T-cell (primary cell): ENCODE measurements around the gene FMO2. TPM values are rescaled to one million over a fixed set of nuclear protein-coding genes. Genes with fewer than 3 reads are reported as not detected.

Experiments used
- ATAC-seq, 4 experiments: fragments of 200-7000 bp in 3 of 4; fragments of 150-1000 bp in 1 of 4; cut with Tn5 transposase; replicated peaks in 1 of 4; 1 replicate in 3 of 4; 2 replicates in 1 of 4; pipeline ENCODE4 v1.10.0; 2021; ENCODE audit warnings: moderate library complexity in 3 of 4, mild to moderate bottlenecking in 2 of 4, moderate number of reproducible peaks in 1 of 4
- CTCF ChIA-PET, 2 donors: fragments of 300-600 bp; sonication (Branson Sonifier 250); formaldehyde crosslinking; loops; one replicate each; lab custom pipeline; 2022; ENCODE audit warnings: antibody characterized with exemption in 2 of 2; lab: Charles Lee
- POLR2A ChIA-PET, 2 donors: fragments of 300-600 bp; sonication (Branson Sonifier 250); formaldehyde crosslinking; loops; one replicate each; lab custom pipeline; 2022; ENCODE audit warnings: antibody characterized with exemption in 2 of 2; lab: Charles Lee
- DNase-seq, 35 experiments: peaks; one replicate each; pipeline versions ENCODE4 v3.0.0 to v3.0.0-alpha.2; 2013 to 2023
- H3K27ac ChIP-seq: one replicate; pipeline ENCODE4 v1.5.1; 2013; ENCODE audit warnings: low read length
- H3K27me3 ChIP-seq, 2 experiments: replicated peaks in 1 of 2; 1 replicate in 1 of 2; 2 replicates in 1 of 2; pipeline versions ENCODE4 v1.6.1 to v1.7.0; 2013; ENCODE audit warnings: low read length in 1 of 2, mixed read lengths in 1 of 2; ENCODE audit not compliant: control insufficient read depth in 2 of 2, insufficient read depth in 2 of 2; ENCODE audit errors: extremely low read depth in 1 of 2
- H3K36me3 ChIP-seq, 2 donors: 1 replicate in 1 of 2; 2 replicates in 1 of 2; pipeline versions ENCODE4 v1.6.1 to v1.7.0; 2013; ENCODE audit warnings: low read length in 1 of 2; ENCODE audit not compliant: control insufficient read depth in 2 of 2, insufficient read depth in 1 of 2; ENCODE audit errors: extremely low read depth in 1 of 2
- H3K4me1 ChIP-seq, 2 experiments: 1 replicate in 1 of 2; 2 replicates in 1 of 2; pipeline versions ENCODE4 v1.6.1 to v1.7.0; 2013; ENCODE audit warnings: low read length in 2 of 2, mixed read lengths in 1 of 2; ENCODE audit not compliant: insufficient read depth in 2 of 2, control insufficient read depth in 1 of 2; ENCODE audit errors: extremely low read depth in 1 of 2
- H3K4me3 ChIP-seq, 2 donors: 1 replicate in 1 of 2; 2 replicates in 1 of 2; pipeline versions ENCODE4 v1.5.1 to v1.7.0; 2013; ENCODE audit warnings: mild to moderate bottlenecking in 2 of 2, low read length in 1 of 2, moderate library complexity in 1 of 2; ENCODE audit not compliant: control insufficient read depth in 1 of 2; ENCODE audit errors: extremely low read depth in 1 of 2
- H3K9me3 ChIP-seq: 2 replicates; pipeline ENCODE4 v1.7.0; 2013
- H3K27ac Mint-ChIP-seq, 2 donors: one replicate each; pipeline ENCODE4 v1.8.0; 2020 to 2021; ENCODE audit warnings: mild to moderate bottlenecking in 2 of 2, mixed read lengths in 2 of 2
- H3K27me3 Mint-ChIP-seq, 2 donors: one replicate each; pipeline ENCODE4 v1.8.0; 2021 to 2022; ENCODE audit warnings: mixed read lengths in 2 of 2
- H3K36me3 Mint-ChIP-seq: one replicate; pipeline ENCODE4 v1.8.0; 2021; ENCODE audit warnings: mixed read lengths
- H3K4me1 Mint-ChIP-seq, 3 donors: one replicate each; pipeline ENCODE4 v1.8.0; 2020 to 2022; ENCODE audit warnings: mixed read lengths in 3 of 3, mild to moderate bottlenecking in 1 of 3
- H3K4me3 Mint-ChIP-seq, 3 donors: one replicate each; pipeline ENCODE4 v1.8.0; 2020 to 2022; ENCODE audit warnings: mild to moderate bottlenecking in 3 of 3, mixed read lengths in 3 of 3, moderate library complexity in 3 of 3
- H3K9me3 Mint-ChIP-seq, 3 donors: one replicate each; pipeline ENCODE4 v1.8.0; 2020 to 2022; ENCODE audit warnings: mixed read lengths in 3 of 3
- WGBS: methylation state at CpG from one replicate; pipeline ENCODE4 v1.1.5; 2013; ENCODE audit warnings: missing lambda C conversion rate; ENCODE audit not compliant: insufficient coverage; 5-methylcytosine and 5-hydroxymethylcytosine counted together
- total RNA-seq, 35 experiments: library from RNA in 6 of 35; stranded (reverse) in 6 of 35; fragments of 120-200 nt in 1 of 35; gene quantifications; one replicate each; pipeline versions ENCODE4 v1.2.1 to v1.2.4 and lab custom pipeline; 2013 to 2026

FMO2 gene, protein sequence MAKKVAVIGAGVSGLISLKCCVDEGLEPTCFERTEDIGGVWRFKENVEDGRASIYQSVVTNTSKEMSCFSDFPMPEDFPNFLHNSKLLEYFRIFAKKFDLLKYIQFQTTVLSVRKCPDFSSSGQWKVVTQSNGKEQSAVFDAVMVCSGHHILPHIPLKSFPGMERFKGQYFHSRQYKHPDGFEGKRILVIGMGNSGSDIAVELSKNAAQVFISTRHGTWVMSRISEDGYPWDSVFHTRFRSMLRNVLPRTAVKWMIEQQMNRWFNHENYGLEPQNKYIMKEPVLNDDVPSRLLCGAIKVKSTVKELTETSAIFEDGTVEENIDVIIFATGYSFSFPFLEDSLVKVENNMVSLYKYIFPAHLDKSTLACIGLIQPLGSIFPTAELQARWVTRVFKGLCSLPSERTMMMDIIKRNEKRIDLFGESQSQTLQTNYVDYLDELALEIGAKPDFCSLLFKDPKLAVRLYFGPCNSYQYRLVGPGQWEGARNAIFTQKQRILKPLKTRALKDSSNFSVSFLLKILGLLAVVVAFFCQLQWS
- total RNA-seq, result under 1 TPM in 3 of 5 donors, not detected in 2; 0.38 to 0.82 (median 0.70) TPM
- total RNA-seq (2013), result not detected
- 0 to 0.08 (median 0) reads per million in 29 experiments for total RNA-seq (lab: John Stamatoyannopoulos, UW)

DNA sequence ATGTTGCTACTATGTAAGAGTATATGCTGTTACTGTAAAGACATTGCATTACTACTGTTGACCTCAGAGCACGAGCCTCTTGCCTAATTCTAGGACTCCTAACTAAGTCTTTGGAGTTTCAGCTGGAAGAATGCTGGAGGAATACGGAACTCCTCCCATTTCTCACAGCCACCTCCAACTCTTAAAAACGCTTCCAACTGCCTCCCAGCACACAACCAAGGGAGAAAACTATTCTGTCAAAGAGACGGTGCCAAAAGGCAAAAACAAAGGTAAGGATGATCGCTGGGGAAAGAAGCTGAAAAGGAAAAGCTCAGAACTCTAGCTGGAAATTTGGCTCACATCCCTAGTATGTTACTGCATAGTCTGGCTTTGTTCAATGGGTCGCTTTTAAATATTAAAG, at the start of gene FMO2:
Gene FMO2 (plus strand): TSS at position 210 of the 400 bp plus-strand sequence. CDS start 414 bp downstream, outside the sequence.
- H3K4me1 ChIP-seq, result no peaks in the 10 kb centered on the region
- H3K4me1 Mint-ChIP-seq, result no peaks in the 10 kb centered on the region
- WGBS, result 87% methylated on average over 3 of the region's 6 CpGs

DNA sequence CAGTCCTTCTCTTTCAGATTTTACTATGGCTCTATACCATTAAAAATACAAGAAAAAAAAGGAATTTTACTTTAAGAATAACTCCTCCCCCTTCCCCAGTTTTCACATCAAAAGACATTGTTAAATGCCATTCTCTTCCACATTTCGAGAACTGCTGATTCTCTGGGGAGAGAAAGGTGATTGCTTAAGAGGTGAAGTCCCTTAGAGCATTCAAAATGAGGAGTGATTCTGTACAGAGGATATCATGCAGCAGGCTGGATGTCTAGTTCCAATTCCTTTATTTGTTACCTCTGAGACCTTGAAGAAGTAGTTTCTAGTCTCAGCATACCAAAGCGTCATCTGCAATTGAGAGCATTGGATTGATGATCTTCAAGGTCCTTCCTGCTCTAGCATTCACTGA, 47.5 kb upstream of the FMO2 start:
- Histone ChIP-seq H3K4me1 (no peaks in the 10 kb centered on the region), H3K36me3 (no peaks in the 10 kb centered on the region), H3K27ac (no peak overlapping the region), H3K4me3 (no peak overlapping the region), H3K27me3 (no peaks in the 10 kb centered on the region), H3K9me3 (no peaks in the 10 kb centered on the region)
- no peak for DNase-seq
- H3K36me3 Mint-ChIP-seq, result no peaks in the 10 kb centered on the region
- H3K27me3 Mint-ChIP-seq, result peaks cover 8 to 11% of the 10 kb centered on the region in 2 donors
- ATAC-seq, result no peak
- POLR2A ChIA-PET, result no interaction called here
- no peaks in the 10 kb centered on the region for H3K9me3 Mint-ChIP-seq
- no CpG with 5 or more reads among the region's 2 CpGs for WGBS
- H3K4me3 Mint-ChIP-seq, result no peak overlapping the region
- H3K4me1 Mint-ChIP-seq, result no peaks in the 10 kb centered on the region
- no peak overlapping the region for H3K27ac Mint-ChIP-seq
- CTCF ChIA-PET, result no interaction called here

More for the DNA sequence above, at the start of gene FMO2:
- no peak within 1 kb of the TSS for H3K4me3 Mint-ChIP-seq
- DNase-seq (no peak), ATAC-seq (no peak)
- no peaks in the 10 kb centered on the region for H3K36me3 Mint-ChIP-seq
- Histone ChIP-seq H3K27me3 (no peaks in the 10 kb centered on the region), H3K27ac (no peak within 1 kb of the TSS), H3K4me3 (no peak within 1 kb of the TSS), H3K36me3 (no peaks in the 10 kb centered on the region), H3K9me3 (no peaks in the 10 kb centered on the region)
- H3K27ac Mint-ChIP-seq, result no peak within 1 kb of the TSS
- no peaks in the 10 kb centered on the region for H3K9me3 Mint-ChIP-seq
- H3K27me3 Mint-ChIP-seq, result peaks cover 10 to 11% of the 10 kb centered on the region in 2 donors
- CTCF ChIA-PET, result interaction anchor here in 1 of 2 donors (1.1 kb wide), 1 partner anchor 8 kb away, joined by 3 read pairs; no protein-coding TSS in a partner anchor
- POLR2A ChIA-PET, result no interaction called here

DNA sequence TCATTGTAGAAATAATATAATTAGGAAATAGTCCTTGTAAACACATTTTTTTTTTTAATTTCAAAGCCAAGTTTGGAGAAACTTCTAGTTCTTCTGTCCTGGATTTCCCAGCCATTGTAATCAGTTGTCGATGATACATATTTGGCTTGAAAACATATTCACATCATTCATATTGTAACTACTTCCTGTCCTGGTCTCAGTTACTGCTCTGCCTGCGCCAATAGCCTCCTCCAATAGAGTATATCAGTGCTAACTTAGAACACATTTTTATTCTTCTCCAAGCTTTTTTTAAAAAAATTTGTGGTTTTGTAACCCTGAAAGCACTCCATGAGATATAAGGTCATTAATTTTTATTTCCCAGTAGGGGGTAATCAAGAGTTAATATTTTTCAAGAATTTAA, 46.1 kb upstream of the FMO2 start:
- Histone ChIP-seq H3K4me3 (no peak overlapping the region), H3K4me1 (no peaks in the 10 kb centered on the region), H3K9me3 (no peaks in the 10 kb centered on the region), H3K36me3 (no peaks in the 10 kb centered on the region), H3K27me3 (no peaks in the 10 kb centered on the region), H3K27ac (no peak overlapping the region)
- WGBS, result 83% methylated on average over 1 of the region's 2 CpGs
- ChIA-PET CTCF (no interaction called here), POLR2A (no interaction called here)
- DNase-seq (no peak), ATAC-seq (no peak)
- H3K9me3 Mint-ChIP-seq, result no peaks in the 10 kb centered on the region
- no peak overlapping the region for H3K27ac Mint-ChIP-seq
- no peaks in the 10 kb centered on the region for H3K36me3 Mint-ChIP-seq
- no peak overlapping the region for H3K4me3 Mint-ChIP-seq
- peaks cover 8 to 11% of the 10 kb centered on the region in 2 donors for H3K27me3 Mint-ChIP-seq
- H3K4me1 Mint-ChIP-seq, result no peaks in the 10 kb centered on the region

DNA sequence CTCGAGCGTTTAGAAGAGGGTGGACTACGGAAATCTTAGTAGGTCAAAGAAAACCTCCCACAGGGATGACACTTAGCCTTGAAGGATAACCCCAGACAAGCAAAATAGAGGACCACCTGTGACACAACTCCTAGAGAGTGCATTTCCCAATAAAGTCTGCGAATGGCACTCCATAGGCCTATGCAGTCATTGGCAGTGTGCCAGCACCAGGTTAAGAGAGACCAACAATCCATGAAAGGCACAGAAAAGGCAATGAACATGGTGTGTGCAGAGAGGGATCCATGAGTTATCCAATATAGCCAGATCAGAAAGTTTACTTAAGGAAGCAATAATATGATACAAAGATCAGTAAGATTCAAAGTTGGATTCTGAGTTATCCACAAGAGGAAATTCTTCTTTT, 45.2 kb upstream of the FMO2 start:
- 89% methylated on average over 1 of the region's 4 CpGs for WGBS
- Histone ChIP-seq H3K9me3 (no peaks in the 10 kb centered on the region), H3K4me1 (no peaks in the 10 kb centered on the region), H3K4me3 (no peak overlapping the region), H3K36me3 (no peaks in the 10 kb centered on the region), H3K27me3 (no peaks in the 10 kb centered on the region), H3K27ac (no peak overlapping the region)
- H3K27ac Mint-ChIP-seq, result no peak overlapping the region
- no peak for DNase-seq
- POLR2A ChIA-PET, result no interaction called here
- no peaks in the 10 kb centered on the region for H3K36me3 Mint-ChIP-seq
- no peaks in the 10 kb centered on the region for H3K9me3 Mint-ChIP-seq
- H3K27me3 Mint-ChIP-seq, result peaks cover 8 to 11% of the 10 kb centered on the region in 2 donors
- ATAC-seq, result no peak
- CTCF ChIA-PET, result no interaction called here
- no peak overlapping the region for H3K4me3 Mint-ChIP-seq
- H3K4me1 Mint-ChIP-seq, result no peaks in the 10 kb centered on the region

DNA sequence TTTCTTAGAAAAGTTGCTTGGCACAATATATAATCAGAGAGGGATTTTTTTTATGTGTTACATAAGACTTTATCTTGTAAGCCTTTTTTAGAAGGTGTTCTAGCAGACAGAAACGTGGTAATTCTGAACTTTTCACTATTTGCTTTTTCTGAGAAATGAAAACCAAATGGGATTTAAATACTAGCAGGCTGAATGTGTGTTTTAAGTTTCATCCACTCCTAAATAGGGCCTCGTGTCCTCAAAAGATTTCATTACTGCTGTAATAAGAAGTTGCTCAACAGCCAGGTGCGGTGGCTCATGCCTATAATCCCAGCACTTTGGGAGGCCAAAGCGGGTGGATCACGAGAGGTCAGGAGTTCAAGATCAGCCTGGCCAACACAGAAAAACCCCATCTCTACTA, 44.7 kb upstream of the FMO2 start:
- H3K27me3 ChIP-seq, result no peaks in the 10 kb centered on the region
- no peaks in the 10 kb centered on the region for H3K9me3 ChIP-seq
- H3K27ac Mint-ChIP-seq, result no peak overlapping the region
- ATAC-seq (no peak), DNase-seq (no peak)
- H3K4me1 ChIP-seq, result no peaks in the 10 kb centered on the region
- H3K27ac ChIP-seq, result no peak overlapping the region
- no peaks in the 10 kb centered on the region for H3K36me3 ChIP-seq
- no peaks in the 10 kb centered on the region for H3K4me1 Mint-ChIP-seq
- no peaks in the 10 kb centered on the region for H3K36me3 Mint-ChIP-seq
- no peak overlapping the region for H3K4me3 ChIP-seq
- no peaks in the 10 kb centered on the region for H3K9me3 Mint-ChIP-seq
- CTCF ChIA-PET, result no interaction called here
- POLR2A ChIA-PET, result no interaction called here
- H3K27me3 Mint-ChIP-seq, result peaks cover 8 to 11% of the 10 kb centered on the region in 2 donors
- no peak overlapping the region for H3K4me3 Mint-ChIP-seq
- WGBS, result no CpG with 5 or more reads among the region's 5 CpGs

DNA sequence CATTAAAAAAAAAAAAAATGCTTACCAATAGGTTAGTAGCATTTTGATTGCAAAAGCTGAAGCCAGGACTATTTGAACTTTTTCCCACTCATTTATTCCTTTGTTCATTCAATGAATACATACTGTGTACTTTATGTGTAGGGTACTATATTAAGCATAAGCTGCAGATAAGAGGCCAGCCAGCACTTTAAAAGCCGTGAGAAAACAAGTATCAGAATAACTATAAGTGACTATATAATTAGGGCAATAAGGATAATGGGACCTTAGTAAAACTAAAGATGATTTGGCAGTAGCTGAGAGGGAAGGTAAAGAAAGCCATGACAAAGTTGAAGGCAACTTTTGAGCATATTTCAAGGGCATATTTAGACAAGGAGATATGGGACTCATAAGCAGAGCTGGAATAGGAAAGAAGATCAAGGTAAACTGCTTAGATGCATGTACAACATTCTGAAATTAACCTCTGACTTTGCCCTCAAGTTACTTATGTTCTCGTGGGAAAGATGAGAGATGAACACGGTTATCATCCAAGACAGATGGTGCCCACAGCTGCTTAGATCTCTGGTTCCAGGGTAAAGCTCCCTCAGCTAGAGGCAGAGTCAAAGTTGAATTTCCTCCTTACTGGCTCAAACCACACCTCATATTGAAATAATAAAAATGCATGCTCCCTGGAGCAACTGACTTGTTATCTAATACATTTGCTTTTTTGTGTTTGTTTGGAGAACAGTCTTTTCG, 44.0 kb upstream of the FMO2 start:
- no CpG with 5 or more reads among the region's 4 CpGs for WGBS
- H3K27ac ChIP-seq, result no peak overlapping the region
- no peaks in the 10 kb centered on the region for H3K9me3 ChIP-seq
- Mint-ChIP-seq H3K27me3 (peaks cover 11 to 14% of the 10 kb centered on the region in 2 donors), H3K4me3 (no peak overlapping the region), H3K36me3 (no peaks in the 10 kb centered on the region), H3K4me1 (no peaks in the 10 kb centered on the region), H3K27ac (no peak overlapping the region), H3K9me3 (no peaks in the 10 kb centered on the region)
- H3K4me1 ChIP-seq, result no peaks in the 10 kb centered on the region
- ChIA-PET CTCF (no interaction called here), POLR2A (no interaction called here)
- H3K27me3 ChIP-seq, result no peaks in the 10 kb centered on the region
- ATAC-seq, result no peak
- DNase-seq, result no peak
- H3K4me3 ChIP-seq, result no peak overlapping the region
- no peaks in the 10 kb centered on the region for H3K36me3 ChIP-seq
